GM12878 (cell line): ENCODE measurements around the gene HNRNPA2B1. TPM values are rescaled to one million over a fixed set of nuclear protein-coding genes. Genes with fewer than 3 reads are reported as not detected.

ENCODE experiments used
- ATAC-seq: fragments of 200-7000 bp; cut with Tn5 transposase; 3 replicates; pipeline ENCODE4 v1.9.1; 2020; ENCODE audit warnings: mild to moderate bottlenecking, moderate library complexity
- BruUV-seq: library from RNA; stranded (reverse); fragments of 400-500 nt; replicated peaks from 2 replicates; lab custom pipeline; 2021; lab: Mats Ljungman, UMichigan
- CTCF ChIA-PET: fragments of 300-600 bp; sonication (Branson Sonifier 250); formaldehyde crosslinking; extraction: SDS; loops from one replicate; lab custom pipeline; 2021; ENCODE audit warnings: inconsistent platforms; lab: Yijun Ruan, JAX
- POLR2A ChIA-PET: fragments of 350-600 bp; formaldehyde crosslinking; extraction: SDS; loops from one replicate; lab custom pipeline; 2021; ENCODE audit warnings: inconsistent platforms; lab: Charles Lee
- RAD21 ChIA-PET: fragments of 300-600 bp; sonication (Branson Sonifier 250); formaldehyde crosslinking; loops from one replicate; lab custom pipeline; 2023; ENCODE audit warnings: antibody characterized with exemption; ENCODE audit not compliant: unreplicated experiment; lab: Charles Lee
- SMC1A ChIA-PET: fragments of 300-600 bp; sonication (Branson Sonifier 250); formaldehyde crosslinking; loops from one replicate; lab custom pipeline; 2023; ENCODE audit not compliant: unreplicated experiment, uncharacterized antibody; lab: Charles Lee
- DNase-seq: peaks from one replicate; pipeline ENCODE4 v3.0.0-alpha.2; 2011; ENCODE audit warnings: low read depth, low spot score
- FAIRE-seq: peaks from 3 replicates; lab custom pipeline; 2011; peaks lifted over from hg19 to GRCh38; lab: Jason Lieb, UNC
- H2AFZ ChIP-seq: 2 replicates; pipeline ENCODE4 v1.6.0; 2011; ENCODE audit warnings: low read depth, low read length, control low read depth; ENCODE audit not compliant: control insufficient read depth
- H3K27ac ChIP-seq: 2 replicates; pipeline ENCODE4 v1.5.1; 2011; ENCODE audit warnings: control low read depth; ENCODE audit not compliant: control insufficient read depth, insufficient read depth
- H3K27me3 ChIP-seq, 2 experiments: replicated peaks in 1 of 2; 2 replicates each; pipeline versions ENCODE4 v1.6.0 to v1.6.1; 2011; ENCODE audit warnings: low read length in 1 of 2; ENCODE audit not compliant: control insufficient read depth in 2 of 2, insufficient read depth in 2 of 2
- H3K36me3 ChIP-seq, 2 experiments: 2 replicates each; pipeline ENCODE4 v1.5.1; 2011; ENCODE audit warnings: low read length in 1 of 2; ENCODE audit not compliant: control insufficient read depth in 2 of 2, insufficient read depth in 2 of 2
- H3K4me1 ChIP-seq: 2 replicates; pipeline ENCODE4 v1.6.1; 2011; ENCODE audit warnings: mild to moderate bottlenecking, low read length, moderate library complexity, mixed read lengths; ENCODE audit not compliant: control insufficient read depth, insufficient read depth
- H3K4me2 ChIP-seq: 2 replicates; pipeline ENCODE4 v1.6.0; 2011; ENCODE audit warnings: control low read depth; ENCODE audit not compliant: control insufficient read depth, insufficient read depth
- H3K4me3 ChIP-seq: fragments of 200-600 bp; sonication (generic); 2 replicates; pipeline ENCODE4 v1.5.1; 2016
- H3K79me2 ChIP-seq: 2 replicates; pipeline ENCODE4 v1.6.0; 2011; ENCODE audit warnings: low read length; ENCODE audit not compliant: control insufficient read depth, insufficient read depth
- H3K9ac ChIP-seq: 2 replicates; pipeline ENCODE4 v1.8.0; 2011; ENCODE audit warnings: low read length, control low read depth, mixed read lengths; ENCODE audit not compliant: control insufficient read depth, insufficient read depth
- H3K9me3 ChIP-seq: replicated peaks from 3 replicates; pipeline ENCODE4 v1.5.1; 2011; ENCODE audit warnings: mild to moderate bottlenecking, low read length; ENCODE audit not compliant: control insufficient read depth, insufficient read depth
- H4K20me1 ChIP-seq: 2 replicates; pipeline ENCODE4 v1.6.0; 2011; ENCODE audit not compliant: control insufficient read depth, insufficient read depth
- CBX3 ChIP-seq: fragments of 200-600 bp; sonication (generic); IDR thresholded peaks from 2 replicates; pipeline ENCODE4 v1.6.1; 2016; ENCODE audit warnings: low read depth, borderline replicate concordance
- E4F1 ChIP-seq: fragments of 450-650 bp; IDR thresholded peaks from 2 replicates; pipeline ENCODE4 v1.6.1; 2018; ENCODE audit warnings: borderline replicate concordance, mild to moderate bottlenecking; ENCODE audit not compliant: partially characterized antibody
- MTA2 ChIP-seq: fragments of 450-650 bp; IDR thresholded peaks from 2 replicates; pipeline ENCODE4 v1.6.1; 2016; ENCODE audit warnings: low read depth, mild to moderate bottlenecking, moderate library complexity
- POU2F2 ChIP-seq: IDR thresholded peaks from 3 replicates; pipeline ENCODE4 v1.6.1; 2011; ENCODE audit warnings: low read depth, mild to moderate bottlenecking, low read length, borderline replicate concordance
- SMC3 ChIP-seq: IDR thresholded peaks from 2 replicates; pipeline ENCODE4 v1.6.1; 2011; ENCODE audit warnings: low read length, improper control_type of control experiment, borderline replicate concordance
- SPI1 ChIP-seq: IDR thresholded peaks from 2 replicates; pipeline ENCODE4 v1.6.1; 2011; ENCODE audit warnings: low read depth, mild to moderate bottlenecking, low read length, moderate library complexity, borderline replicate concordance; ENCODE audit not compliant: insufficient read depth
- SUPT20H ChIP-seq: IDR thresholded peaks from 2 replicates; pipeline ENCODE4 v1.6.1; 2011; ENCODE audit warnings: low read depth, mild to moderate bottlenecking, low read length, moderate library complexity, borderline replicate concordance; ENCODE audit not compliant: control insufficient read depth
- YY1 ChIP-seq: IDR thresholded peaks from 2 replicates; pipeline ENCODE4 v1.6.1; 2011; ENCODE audit warnings: low read depth, mild to moderate bottlenecking, low read length
- ZBTB4 ChIP-seq: fragments of 450-650 bp; formaldehyde crosslinking; IDR thresholded peaks from 2 replicates; pipeline ENCODE4 v1.4.0; 2022; ENCODE audit warnings: mild to moderate bottlenecking, moderate library complexity
- WGBS: methylation state at CpG from one replicate; pipeline ENCODE4 v1.1.6; 2016; ENCODE audit warnings: low lambda C conversion rate; ENCODE audit not compliant: insufficient replicate concordance, insufficient coverage; ENCODE audit errors: missing lambda C conversion rate; 5-methylcytosine and 5-hydroxymethylcytosine counted together
- in situ Hi-C: fragments of 300-500 bp; cut with MboI; formaldehyde crosslinking; loops from 9 replicates; pipeline ENCODE4 v1.14.3; 2018; ENCODE audit warnings: mixed read lengths
- intact Hi-C: fragments of 100-400 bp; cut with micrococcal nuclease; formaldehyde crosslinking; loops from one replicate; pipeline ENCODE4 v1.14.2; 2022; ENCODE audit not compliant: unreplicated experiment
- polyA plus RNA-seq, 11 experiments: library from polyadenylated mRNA; depleted of rRNA in 4 of 11; unstranded in 6 of 11; stranded (reverse) in 5 of 11; fragments of >200 nt; fragmentation: Nextera tagmentation in 4 of 11; fragmentation: Illumina TruSeq in 1 of 11; extraction: Ambion mirVana in 4 of 11; extraction: Trizol in 1 of 11; gene quantifications; 1 replicate in 1 of 11; 2 replicates in 10 of 11; pipeline versions ENCODE4 v1.2.1 to v1.2.3, GENCODE V29; 2011 to 2016; ENCODE audit warnings: inconsistent platforms in 2 of 11, missing spikeins in 2 of 11, low read depth in 1 of 11
- total RNA-seq, 4 experiments: library from RNA; depleted of rRNA in 3 of 4; stranded (reverse); fragments of >200 nt in 3 of 4; fragmentation: Illumina TruSeq in 1 of 4; extraction: Trizol in 1 of 4; gene quantifications; 2 replicates each; pipeline versions ENCODE4 v1.2.1 to v1.2.3, GENCODE V29; 2013 to 2021

HNRNPA2B1 gene
- total and polyA plus RNA-seq, 10 of the 15 experiments (the other 5 are each of a cell fraction or from before 2014, with no cell fraction given): 295 to 1,396 (median 932) TPM

- peaks cover 3 to 20% of the 10 kb centered on the region in 2 experiments for H3K36me3 ChIP-seq
- BruUV-seq: no TSS peak
- TF ChIP-seq MTA2 (peak; percentile 10; the same call in 1 of the 2 replicates), SUPT20H (no peak), SMC3 (no peak), ZBTB4 (CRISPR knock-in tag) (no peak), POU2F2 (no peak), E4F1 (no peak), SPI1 (no peak), CBX3 (no peak), YY1 (0 out of 2 replicates have a peak, but pooled peaks have one; percentile 7)
Observed at GRCh38 chr7:26199301-26200037, 1.1 kb downstream of the HNRNPA2B1 start.

More at GRCh38 chr7:26199301-26200037, 1.1 kb downstream of the HNRNPA2B1 start:
- in situ Hi-C loops: loop anchor here (5.0 to 10.0 kb wide), 4 partner anchors 93 to 307 kb away; partner anchors contain the start of gene SNX10
- Histone ChIP-seq H3K4me1 (peaks cover 9% of the 10 kb centered on the region), H3K4me2 (peak overlapping the region; percentile 0), H4K20me1 (peaks cover 5% of the 10 kb centered on the region), H2AFZ (no peak overlapping the region), H3K9ac (peak overlapping the region; percentile 98), H3K27me3 (no peaks in the 10 kb centered on the region), H3K4me3 (peak overlapping the region; percentile 98), H3K27ac (peak overlapping the region; percentile 94), H3K9me3 (no peaks in the 10 kb centered on the region; the same call in 2 of the 3 replicates), H3K79me2 (peaks cover 91% of the 10 kb centered on the region)
- POLR2A ChIA-PET: interaction anchor here (0.6 to 12.7 kb wide), 17 partner anchors 8 to 304 kb away, joined by 3 to 206 read pairs (median 4); partner anchors contain the start of gene NFE2L3
- RAD21 ChIA-PET: interaction anchor here (0.9 to 12.7 kb wide), 13 partner anchors 11 to 305 kb away, joined by 3 to 164 read pairs (median 6); partner anchors contain the start of gene NFE2L3
- FAIRE-seq (no peak), ATAC-seq (peak; percentile 12), DNase-seq (no peak)
- SMC1A ChIA-PET: interaction anchor here (1.0 to 11.0 kb wide), 18 partner anchors 8 to 337 kb away, joined by 3 to 198 read pairs (median 9); partner anchors contain the start of gene NFE2L3
- intact Hi-C loops: loop anchor here (2.0 to 10.0 kb wide), 6 partner anchors 47 to 465 kb away; partner anchors contain the start of gene NFE2L3
- CTCF ChIA-PET: interaction anchor here (0.5 to 13.1 kb wide), 18 partner anchors 11 to 306 kb away, joined by 3 to 203 read pairs (median 10); partner anchors contain the start of genes NFE2L3 and SNX10
- WGBS: under 1% methylated on average over 36 of the region's 36 CpGs
